H9 (cell line): ENCODE measurements around the gene EHD3. TPM values are rescaled to one million over a fixed set of nuclear protein-coding genes. Genes with fewer than 3 reads are reported as not detected.

Experiments
- DNase-seq: peaks from one replicate; pipeline ENCODE4 v3.0.0-alpha.2; 2017
- H2AFZ ChIP-seq: one replicate; pipeline ENCODE4 v1.6.1; 2013; ENCODE audit warnings: mild to moderate bottlenecking, low read length, control low read depth, moderate library complexity
- H2AK5ac ChIP-seq: 2 replicates; pipeline ENCODE4 v1.6.1; 2013; ENCODE audit warnings: low read length, control low read depth, mixed read lengths; ENCODE audit not compliant: insufficient read length
- H2BK120ac ChIP-seq: one replicate; pipeline ENCODE4 v1.6.1; 2013; ENCODE audit warnings: low read depth, mild to moderate bottlenecking, low read length, control low read depth, inconsistent platforms; ENCODE audit not compliant: poor library complexity, severe bottlenecking
- H2BK12ac ChIP-seq: 2 replicates; pipeline ENCODE4 v1.6.1; 2013; ENCODE audit warnings: low read length, control low read depth, mixed read lengths, low read depth; ENCODE audit not compliant: insufficient read length
- H2BK15ac ChIP-seq: 2 replicates; pipeline ENCODE4 v1.6.1; 2013; ENCODE audit warnings: low read depth, low read length, control low read depth
- H2BK20ac ChIP-seq: one replicate; pipeline ENCODE4 v1.6.1; 2013; ENCODE audit warnings: low read depth, mild to moderate bottlenecking, low read length, control low read depth, inconsistent platforms; ENCODE audit not compliant: poor library complexity, severe bottlenecking
- H2BK5ac ChIP-seq: 2 replicates; pipeline ENCODE4 v1.6.1; 2013; ENCODE audit warnings: low read length, control low read depth, mixed read lengths; ENCODE audit not compliant: insufficient read length
- H3K14ac ChIP-seq: 2 replicates; pipeline ENCODE4 v1.6.1; 2013; ENCODE audit warnings: low read length, control low read depth; ENCODE audit not compliant: insufficient read depth
- H3K18ac ChIP-seq: 2 replicates; pipeline ENCODE4 v1.6.1; 2013; ENCODE audit warnings: low read depth, mild to moderate bottlenecking, mixed read lengths, low read length, control low read depth; ENCODE audit not compliant: insufficient read length
- H3K23ac ChIP-seq: 2 replicates; pipeline ENCODE4 v1.6.1; 2013; ENCODE audit warnings: low read length, control low read depth, mixed read lengths, low read depth; ENCODE audit not compliant: insufficient read length
- H3K23me2 ChIP-seq: 2 replicates; pipeline ENCODE4 v1.6.1; 2013; ENCODE audit warnings: low read depth, mild to moderate bottlenecking, mixed read lengths, low read length, control low read depth; ENCODE audit not compliant: insufficient read length, poor library complexity, severe bottlenecking
- H3K27ac ChIP-seq: 2 replicates; pipeline ENCODE4 v1.5.1; 2013; ENCODE audit warnings: low read length, control low read depth, mixed read lengths, low read depth; ENCODE audit not compliant: insufficient read length
- H3K27me3 ChIP-seq: 2 replicates; pipeline ENCODE4 v1.6.1; 2013; ENCODE audit warnings: low read length, control low read depth, inconsistent platforms; ENCODE audit not compliant: insufficient read depth
- H3K4ac ChIP-seq: 2 replicates; pipeline ENCODE4 v1.6.1; 2013; ENCODE audit warnings: low read depth, mild to moderate bottlenecking, control low read depth, inconsistent platforms, low read length, moderate library complexity
- H3K4me1 ChIP-seq: 2 replicates; pipeline ENCODE4 v1.6.1; 2013; ENCODE audit warnings: low read length, control low read depth, inconsistent platforms; ENCODE audit not compliant: insufficient read depth
- H3K4me2 ChIP-seq: 2 replicates; pipeline ENCODE4 v1.6.1; 2013; ENCODE audit warnings: low read length, control low read depth, mixed read lengths; ENCODE audit not compliant: insufficient read length, insufficient read depth
- H3K56ac ChIP-seq: 2 replicates; pipeline ENCODE4 v1.6.1; 2013; ENCODE audit warnings: low read depth, mild to moderate bottlenecking, mixed read lengths, low read length, control low read depth; ENCODE audit not compliant: insufficient read length
- H3K79me1 ChIP-seq: 2 replicates; pipeline ENCODE4 v1.6.1; 2013; ENCODE audit warnings: low read depth, mild to moderate bottlenecking, moderate library complexity, low read length, control low read depth, inconsistent platforms; ENCODE audit not compliant: insufficient read depth, poor library complexity, severe bottlenecking
- H3K79me2 ChIP-seq: 2 replicates; pipeline ENCODE4 v1.6.1; 2013; ENCODE audit warnings: low read length, control low read depth, inconsistent platforms; ENCODE audit not compliant: insufficient read depth
- H3K9ac ChIP-seq: 2 replicates; pipeline ENCODE4 v1.6.1; 2013; ENCODE audit warnings: low read length, control low read depth, mixed read lengths; ENCODE audit not compliant: insufficient read length; ENCODE audit errors: extremely low read depth
- H3K9me3 ChIP-seq: one replicate; pipeline ENCODE4 v1.6.1; 2013; ENCODE audit warnings: low read depth, low read length, inconsistent platforms; ENCODE audit not compliant: control insufficient read depth
- H3T11ph ChIP-seq: one replicate; pipeline ENCODE4 v1.6.1; 2013; ENCODE audit warnings: mild to moderate bottlenecking, low read length, control low read depth, inconsistent platforms
- H4K20me1 ChIP-seq: one replicate; pipeline ENCODE4 v1.6.1; 2013; ENCODE audit not compliant: control insufficient read depth, insufficient read length, insufficient read depth
- H4K5ac ChIP-seq: 2 replicates; pipeline ENCODE4 v1.6.1; 2013; ENCODE audit warnings: low read depth, mild to moderate bottlenecking, mixed read lengths, low read length, control low read depth; ENCODE audit not compliant: insufficient read length
- H4K8ac ChIP-seq: replicated peaks from 2 replicates; pipeline ENCODE4 v1.6.1; 2013; ENCODE audit warnings: low read length, control low read depth, mixed read lengths, low read depth; ENCODE audit not compliant: insufficient read length
- H4K91ac ChIP-seq: 2 replicates; pipeline ENCODE4 v1.6.1; 2013; ENCODE audit warnings: low read depth, mild to moderate bottlenecking, moderate library complexity, mixed read lengths, low read length, control low read depth; ENCODE audit not compliant: insufficient read length
- H3K27ac Mint-ChIP-seq, 3 experiments: 2 replicates in 2 of 3; 3 replicates in 1 of 3; pipeline ENCODE4 v1.8.0; 2020 to 2021; ENCODE audit warnings: mixed read lengths in 3 of 3, mild to moderate bottlenecking in 1 of 3, moderate library complexity in 1 of 3
- H3K27me3 Mint-ChIP-seq: 2 replicates; pipeline ENCODE4 v1.8.0; 2021; ENCODE audit warnings: low read depth, mild to moderate bottlenecking, moderate library complexity, mixed read lengths
- H3K36me3 Mint-ChIP-seq, 3 experiments: 2 replicates in 2 of 3; 3 replicates in 1 of 3; pipeline ENCODE4 v1.8.0; 2020 to 2021; ENCODE audit warnings: low read depth in 3 of 3, mixed read lengths in 3 of 3; ENCODE audit not compliant: insufficient read depth in 1 of 3
- H3K4me1 Mint-ChIP-seq, 2 experiments: 2 replicates each; pipeline ENCODE4 v1.8.0; 2020; ENCODE audit warnings: mixed read lengths in 2 of 2
- H3K4me3 Mint-ChIP-seq, 2 experiments: 2 replicates in 1 of 2; 3 replicates in 1 of 2; pipeline ENCODE4 v1.8.0; 2020 to 2021; ENCODE audit warnings: mild to moderate bottlenecking in 2 of 2, mixed read lengths in 2 of 2, moderate library complexity in 1 of 2
- H3K9me3 Mint-ChIP-seq, 2 experiments: 2 replicates in 1 of 2; 3 replicates in 1 of 2; pipeline ENCODE4 v1.8.0; 2020; ENCODE audit warnings: mild to moderate bottlenecking in 2 of 2, mixed read lengths in 2 of 2, moderate library complexity in 1 of 2
- CTCF ChIP-seq: fragments of 200-600 bp; sonication (generic); conservative IDR thresholded peaks from 3 replicates; pipeline ENCODE4 v1.8.0; 2021; ENCODE audit warnings: antibody characterized with exemption, mild to moderate bottlenecking
- WGBS: extraction: QIAGEN DNeasy Blood & Tissue Kit; methylation state at CpG from one replicate; pipeline ENCODE4 v1.1.7; 2013; ENCODE audit warnings: missing lambda C conversion rate, low lambda C conversion rate, mixed read lengths; ENCODE audit not compliant: insufficient read length; ENCODE audit errors: extremely low coverage; 5-methylcytosine and 5-hydroxymethylcytosine counted together
- total RNA-seq: library from RNA; stranded (reverse); gene quantifications from 2 replicates; pipeline ENCODE4 v1.2.1, GENCODE V29; 2021

Gene EHD3
- total RNA-seq, 1 experiment from 2014 or later, result 8.3 TPM

GRCh38 chr2:31246184-31246852, 12.4 kb downstream of the EHD3 start:
- no peaks in the 10 kb centered on the region for H3K27me3 ChIP-seq
- H2BK12ac ChIP-seq, result no peak overlapping the region
- no peak overlapping the region for H3K14ac ChIP-seq
- no peak overlapping the region for H2BK5ac ChIP-seq
- H3K56ac ChIP-seq, result no peak overlapping the region
- H3K9ac ChIP-seq, result no peak overlapping the region
- no peak overlapping the region for H3K4ac ChIP-seq
- no peak overlapping the region for H2AK5ac ChIP-seq
- no peak overlapping the region for H2BK20ac ChIP-seq
- no peaks in the 10 kb centered on the region for H3K79me2 ChIP-seq
- H4K20me1 ChIP-seq, result no peaks in the 10 kb centered on the region
- no peak for DNase-seq
- H3K23ac ChIP-seq, result no peak overlapping the region
- no peak overlapping the region for H4K8ac ChIP-seq
- H3K18ac ChIP-seq, result no peak overlapping the region
- no peaks in the 10 kb centered on the region for H3K27me3 Mint-ChIP-seq
- no peaks in the 10 kb centered on the region for H3K23me2 ChIP-seq
- H4K91ac ChIP-seq, result no peak overlapping the region
- no peak overlapping the region for H3K4me2 ChIP-seq
- H3K9me3 Mint-ChIP-seq, result no peaks in the 10 kb centered on the region
- peak overlapping the region in 1 of 3 experiments; percentile 63; a peak in 3 of 7 replicates for H3K27ac Mint-ChIP-seq
- no peaks in the 10 kb centered on the region for H3K9me3 ChIP-seq
- no peak overlapping the region for H2AFZ ChIP-seq
- H3K4me1 Mint-ChIP-seq, result peaks cover 0 to 5% of the 10 kb centered on the region in 2 experiments; a peak in 1 of 4 replicates
- no CpG with 5 or more reads among the region's 3 CpGs for WGBS
- H2BK120ac ChIP-seq, result no peak overlapping the region
- H4K5ac ChIP-seq, result no peak overlapping the region
- no peak overlapping the region for H3K4me3 Mint-ChIP-seq
- H3T11ph ChIP-seq, result no peak overlapping the region
- no peaks in the 10 kb centered on the region for H3K79me1 ChIP-seq
- H2BK15ac ChIP-seq, result no peak overlapping the region
- peaks cover 2 to 22% (median 11%) of the 10 kb centered on the region in 3 experiments; a peak in 5 of 7 replicates for H3K36me3 Mint-ChIP-seq
- no peak overlapping the region for H3K27ac ChIP-seq
- no peaks in the 10 kb centered on the region for H3K4me1 ChIP-seq
- no peak for TF ChIP-seq CTCF
